C4-2B (cell line): Measurements from ENCODE around the gene KRTAP10-8.

Source experiments
- ZFX ChIP-seq: fragments of 450-650 bp; IDR thresholded peaks from 2 replicates; pipeline ENCODE4 v1.6.1; 2017
- TF ChIP-seq, protein P1 (sequence below): fragments of 450-650 bp; conservative IDR thresholded peaks from 2 replicates; pipeline ENCODE4 v1.5.1; 2017; ENCODE audit warnings: mild to moderate bottlenecking

DNA sequence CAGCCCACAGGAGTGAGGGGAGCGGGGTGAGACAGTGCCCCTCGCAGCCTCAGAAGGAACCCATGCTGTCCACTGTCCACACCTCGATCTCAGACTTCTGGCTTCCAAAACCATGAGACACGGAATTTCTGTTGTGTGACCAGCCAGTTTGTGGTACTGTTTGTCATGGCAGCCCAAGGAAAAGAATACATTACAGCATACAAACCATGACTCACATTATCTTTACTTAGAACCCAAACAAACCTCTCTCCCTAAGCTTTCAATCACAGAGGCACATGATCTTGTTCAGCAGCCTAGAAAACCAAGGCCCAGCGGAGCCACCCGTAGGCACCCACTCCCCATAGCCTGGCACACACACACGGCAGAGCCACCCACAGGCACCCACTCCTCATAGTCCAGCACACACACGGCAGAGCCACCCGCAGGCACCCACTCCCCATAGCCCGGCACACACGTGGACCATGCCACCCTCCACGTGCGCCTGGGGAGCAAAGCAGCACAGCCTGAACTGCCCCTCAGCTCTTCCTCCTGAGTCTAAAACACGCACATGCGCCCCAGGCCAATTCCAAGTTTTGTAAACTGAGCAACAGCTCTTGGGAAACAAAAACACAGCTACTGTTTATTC, 38.8 kb upstream of the KRTAP10-8 start:
- TF ChIP-seq, protein P1, sequence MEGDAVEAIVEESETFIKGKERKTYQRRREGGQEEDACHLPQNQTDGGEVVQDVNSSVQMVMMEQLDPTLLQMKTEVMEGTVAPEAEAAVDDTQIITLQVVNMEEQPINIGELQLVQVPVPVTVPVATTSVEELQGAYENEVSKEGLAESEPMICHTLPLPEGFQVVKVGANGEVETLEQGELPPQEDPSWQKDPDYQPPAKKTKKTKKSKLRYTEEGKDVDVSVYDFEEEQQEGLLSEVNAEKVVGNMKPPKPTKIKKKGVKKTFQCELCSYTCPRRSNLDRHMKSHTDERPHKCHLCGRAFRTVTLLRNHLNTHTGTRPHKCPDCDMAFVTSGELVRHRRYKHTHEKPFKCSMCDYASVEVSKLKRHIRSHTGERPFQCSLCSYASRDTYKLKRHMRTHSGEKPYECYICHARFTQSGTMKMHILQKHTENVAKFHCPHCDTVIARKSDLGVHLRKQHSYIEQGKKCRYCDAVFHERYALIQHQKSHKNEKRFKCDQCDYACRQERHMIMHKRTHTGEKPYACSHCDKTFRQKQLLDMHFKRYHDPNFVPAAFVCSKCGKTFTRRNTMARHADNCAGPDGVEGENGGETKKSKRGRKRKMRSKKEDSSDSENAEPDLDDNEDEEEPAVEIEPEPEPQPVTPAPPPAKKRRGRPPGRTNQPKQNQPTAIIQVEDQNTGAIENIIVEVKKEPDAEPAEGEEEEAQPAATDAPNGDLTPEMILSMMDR = no peak
- TF ChIP-seq ZFX = no peak
